HG03097 (cell line): ENCODE data around the gene SLC26A9.

Experiments used
- ATAC-seq: cut with Tn5 transposase; IDR thresholded peaks from one replicate; pipeline ENCODE4 v1.9.1; 2021; ENCODE audit not compliant: unreplicated experiment, low FRiP score

SLC26A9 gene, protein sequence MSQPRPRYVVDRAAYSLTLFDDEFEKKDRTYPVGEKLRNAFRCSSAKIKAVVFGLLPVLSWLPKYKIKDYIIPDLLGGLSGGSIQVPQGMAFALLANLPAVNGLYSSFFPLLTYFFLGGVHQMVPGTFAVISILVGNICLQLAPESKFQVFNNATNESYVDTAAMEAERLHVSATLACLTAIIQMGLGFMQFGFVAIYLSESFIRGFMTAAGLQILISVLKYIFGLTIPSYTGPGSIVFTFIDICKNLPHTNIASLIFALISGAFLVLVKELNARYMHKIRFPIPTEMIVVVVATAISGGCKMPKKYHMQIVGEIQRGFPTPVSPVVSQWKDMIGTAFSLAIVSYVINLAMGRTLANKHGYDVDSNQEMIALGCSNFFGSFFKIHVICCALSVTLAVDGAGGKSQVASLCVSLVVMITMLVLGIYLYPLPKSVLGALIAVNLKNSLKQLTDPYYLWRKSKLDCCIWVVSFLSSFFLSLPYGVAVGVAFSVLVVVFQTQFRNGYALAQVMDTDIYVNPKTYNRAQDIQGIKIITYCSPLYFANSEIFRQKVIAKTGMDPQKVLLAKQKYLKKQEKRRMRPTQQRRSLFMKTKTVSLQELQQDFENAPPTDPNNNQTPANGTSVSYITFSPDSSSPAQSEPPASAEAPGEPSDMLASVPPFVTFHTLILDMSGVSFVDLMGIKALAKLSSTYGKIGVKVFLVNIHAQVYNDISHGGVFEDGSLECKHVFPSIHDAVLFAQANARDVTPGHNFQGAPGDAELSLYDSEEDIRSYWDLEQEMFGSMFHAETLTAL

GRCh38 chr1:205943245-205943644, at the start of gene SLC26A9:
Gene SLC26A9 (minus strand): TSS chr1:205943456. CDS start chr1:205935820, 7,636 bp downstream.
- ATAC-seq, result no peak

DNA sequence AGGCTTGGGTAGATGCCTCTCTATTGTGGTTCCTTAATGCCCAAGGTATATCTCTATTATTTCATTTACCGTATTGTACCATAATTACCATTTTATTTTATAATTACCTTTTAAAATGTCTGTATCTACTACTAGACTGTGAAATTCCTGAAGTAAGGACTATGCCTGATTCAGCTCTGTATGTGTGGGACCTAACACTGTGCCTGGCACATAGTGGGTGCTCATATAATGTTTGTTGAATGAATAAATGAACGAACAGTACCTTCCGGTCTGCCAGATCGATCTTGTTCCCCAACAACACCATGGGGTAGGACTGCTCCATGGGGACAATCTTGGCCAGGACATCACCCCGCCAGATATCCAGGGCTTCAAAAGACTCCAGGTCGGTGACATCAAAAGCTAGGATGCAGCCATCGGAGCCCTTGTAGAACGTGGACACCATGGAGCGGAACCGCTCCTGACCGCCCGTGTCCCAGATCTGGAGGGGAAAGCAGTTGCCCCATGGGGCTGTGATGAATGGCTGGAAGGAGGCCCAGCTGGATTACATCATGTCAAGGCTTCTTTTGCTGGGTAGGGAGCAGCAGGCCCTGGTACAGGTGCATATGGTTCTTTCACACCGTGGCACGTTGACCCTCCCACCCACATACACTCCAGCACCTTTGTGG, 49.1 kb upstream of the SLC26A9 start:
- no peak for ATAC-seq

GRCh38 chr1:205991237-205991636, 48.0 kb upstream of the SLC26A9 start:
- no peak for ATAC-seq

- no peak for ATAC-seq
Measured at GRCh38 chr1:205990226-205990625, 47.0 kb upstream of the SLC26A9 start.

DNA sequence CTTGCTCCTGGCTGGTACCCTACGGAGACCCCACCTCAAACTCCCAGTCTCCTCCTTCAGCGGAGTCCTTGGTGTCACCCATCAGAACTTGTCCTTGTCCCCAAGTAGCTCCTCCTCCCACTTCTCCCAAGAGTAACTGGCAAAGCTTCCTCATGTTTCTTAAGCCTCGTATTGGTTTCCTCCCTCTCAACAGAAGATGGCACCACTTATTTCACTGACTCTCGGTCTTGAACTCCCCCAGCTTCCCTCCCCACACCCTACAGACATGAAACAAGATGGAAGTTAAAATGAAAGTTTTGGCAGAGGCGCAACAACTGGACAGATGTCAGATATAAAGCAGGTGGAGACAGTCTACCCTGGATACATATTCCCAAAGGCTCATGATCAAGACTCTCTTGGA, 46.5 kb upstream of the SLC26A9 start:
- ATAC-seq, result no peak

- ATAC-seq, result no peak
Measured at GRCh38 chr1:205988585-205988995, 45.3 kb upstream of the SLC26A9 start.

GRCh38 chr1:205986861-205987260, 43.6 kb upstream of the SLC26A9 start:
- no peak for ATAC-seq

DNA sequence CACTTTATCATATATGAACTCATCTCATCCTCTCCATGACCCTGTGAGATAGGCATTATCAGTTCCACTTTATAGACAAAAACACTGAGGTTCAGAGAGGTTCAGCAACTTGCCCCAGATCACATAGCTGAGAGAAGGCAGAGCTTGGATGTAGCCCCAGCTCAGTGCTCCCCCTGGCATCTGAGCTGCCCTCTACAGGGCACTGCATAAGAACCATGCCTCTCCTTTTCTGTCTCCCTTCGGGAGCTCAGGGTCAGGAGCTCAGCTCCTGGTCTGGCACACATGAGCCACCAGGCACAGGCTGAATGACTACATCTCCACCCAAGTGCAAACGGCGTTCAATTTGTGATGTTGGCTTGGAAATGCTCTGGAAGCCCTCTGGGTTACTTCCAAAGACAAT, 43.0 kb upstream of the SLC26A9 start:
- no peak for ATAC-seq

DNA sequence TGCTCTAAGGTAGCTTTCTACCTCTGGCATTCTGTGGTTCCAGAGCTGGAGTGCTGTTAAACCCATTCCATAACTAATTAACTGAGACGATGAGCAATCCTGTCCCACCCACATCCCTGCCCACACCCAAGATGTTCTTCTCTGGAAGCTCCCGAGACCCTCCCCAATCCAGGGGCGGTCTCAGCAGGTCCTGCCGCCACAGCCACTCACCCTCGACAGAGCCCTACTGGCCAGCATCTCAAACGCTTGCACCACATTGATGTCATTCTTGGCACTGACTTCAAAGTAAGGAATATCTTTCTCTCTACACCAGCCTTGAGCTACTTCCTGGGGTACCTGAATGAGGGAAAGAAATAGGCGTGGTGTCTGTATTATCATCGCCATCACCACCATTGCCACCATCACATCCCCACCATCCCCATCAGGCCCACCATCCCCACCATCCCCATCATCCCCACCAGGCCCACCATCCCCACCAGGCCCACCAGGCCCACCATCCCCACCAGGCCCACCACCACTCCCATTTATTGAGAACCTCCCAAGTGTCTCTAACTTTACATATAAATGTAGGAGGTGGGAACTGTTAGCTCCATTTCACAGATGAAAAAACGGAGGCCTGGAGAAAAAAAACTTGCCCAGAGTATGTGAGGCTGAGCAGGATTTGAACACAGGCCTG, 42.2 kb upstream of the SLC26A9 start:
- no peak for ATAC-seq

DNA sequence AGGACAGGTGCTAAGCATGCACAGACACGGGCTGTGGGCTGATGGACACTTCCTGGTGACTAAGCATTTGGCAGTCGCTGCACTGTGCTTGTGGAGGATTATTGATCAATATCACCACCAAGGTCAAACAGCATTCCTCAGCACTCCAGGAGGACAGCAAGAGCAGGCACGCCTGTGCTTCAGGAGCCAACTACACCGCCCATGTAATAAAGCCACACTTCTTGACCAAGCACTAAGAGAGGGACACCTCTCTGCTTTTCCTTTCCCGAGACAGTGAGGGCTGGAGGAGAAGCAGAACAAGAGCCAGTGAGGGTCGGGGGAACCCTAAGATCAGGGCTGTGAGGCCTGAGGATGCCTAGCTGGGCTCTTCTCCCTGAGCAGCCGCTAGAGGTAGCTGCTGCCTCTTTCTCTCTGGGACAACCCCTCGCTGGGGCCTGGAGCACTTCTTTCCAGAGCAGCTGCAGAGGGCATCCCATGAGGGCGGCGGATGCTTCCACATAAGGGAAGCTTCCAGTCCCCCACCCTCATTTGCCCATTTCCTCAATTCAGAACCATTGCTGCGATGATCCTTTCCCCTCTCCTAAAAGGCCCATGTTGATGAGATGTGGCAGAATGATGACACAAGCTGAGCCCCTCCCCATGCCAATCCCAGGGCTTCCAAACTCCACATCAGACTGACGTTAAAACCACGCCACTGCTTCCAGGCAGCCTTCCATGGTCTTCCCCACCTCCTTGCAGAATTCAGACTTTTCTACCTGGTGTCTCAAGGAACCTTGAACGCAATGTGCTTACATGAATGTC, 40.9 kb upstream of the SLC26A9 start:
- no peak for ATAC-seq

DNA sequence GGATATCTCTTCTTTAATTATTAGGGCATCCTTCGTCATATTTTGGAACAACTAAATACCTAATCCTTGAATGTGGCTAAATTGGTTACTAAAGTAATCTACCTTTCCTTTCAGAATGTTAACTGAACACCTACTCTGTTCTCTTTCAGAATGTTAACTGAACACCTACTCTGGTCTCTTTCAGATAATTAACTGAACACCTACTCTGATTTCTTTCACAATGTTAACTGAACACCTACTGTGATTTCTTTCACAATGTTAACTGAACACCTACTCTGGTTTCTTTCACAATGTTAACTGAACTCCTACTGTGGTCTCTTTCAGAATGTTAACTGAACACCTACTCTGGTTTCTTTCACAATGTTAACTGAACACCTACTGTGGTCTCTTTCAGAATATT, 38.0 kb upstream of the SLC26A9 start:
- ATAC-seq, result no peak

- ATAC-seq, result no peak
Measured at GRCh38 chr1:205980237-205980870, 37.1 kb upstream of the SLC26A9 start.

DNA sequence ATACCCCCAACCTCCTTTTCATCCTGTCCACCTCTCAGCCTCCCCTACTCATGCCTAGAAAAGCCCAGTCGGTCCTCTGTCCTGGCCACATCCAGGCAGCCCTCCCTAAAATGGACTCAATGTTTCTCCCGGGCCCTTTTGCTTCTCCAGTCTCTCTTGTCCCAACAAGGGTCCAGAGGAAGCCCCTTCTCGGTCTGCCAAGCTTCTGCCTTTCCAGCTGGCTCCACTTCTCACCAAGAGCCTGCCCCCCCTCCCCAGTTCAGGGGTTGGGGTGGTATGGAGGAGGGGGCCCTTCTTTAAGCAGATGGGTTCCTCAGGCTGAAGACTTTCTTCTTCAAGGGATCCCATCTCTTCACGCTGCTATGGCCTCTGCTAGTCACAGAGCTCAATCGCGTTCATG, 36.0 kb upstream of the SLC26A9 start:
- ATAC-seq, result no peak

GRCh38 chr1:205978676-205979075, 35.4 kb upstream of the SLC26A9 start:
- no peak for ATAC-seq

DNA sequence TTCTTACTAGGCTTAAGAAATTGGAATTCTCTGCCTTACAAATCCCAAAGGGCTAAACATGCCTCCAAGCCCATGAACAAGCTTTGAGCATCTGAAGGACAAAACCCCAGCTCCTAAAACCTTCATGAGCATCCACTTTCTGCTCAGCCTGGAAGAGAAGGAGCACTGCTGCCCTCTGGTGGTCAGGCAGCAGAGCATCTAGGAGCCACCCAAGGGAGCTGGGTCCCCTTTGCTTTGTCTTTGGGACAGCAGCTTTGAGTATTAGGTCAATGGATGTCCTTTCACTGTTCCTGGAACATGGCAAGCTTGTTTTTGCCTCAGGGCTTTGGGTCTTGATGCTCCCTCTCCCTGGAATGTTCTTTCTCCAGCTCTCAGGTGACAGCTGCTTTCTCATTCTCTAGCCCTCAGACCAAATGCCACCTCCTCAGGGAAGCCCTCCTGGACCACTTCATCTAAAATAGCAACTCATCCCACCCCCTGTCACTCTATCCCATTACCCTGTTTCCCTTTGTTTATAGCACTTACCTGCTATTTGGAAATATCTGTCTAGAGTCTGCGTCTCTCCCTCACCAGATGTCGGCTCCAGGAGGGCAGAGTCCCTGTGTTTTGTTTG, 34.3 kb upstream of the SLC26A9 start:
- no peak for ATAC-seq

- no peak for ATAC-seq
Measured at GRCh38 chr1:205976708-205977401, 33.6 kb upstream of the SLC26A9 start.

- ATAC-seq, result no peak
Measured at GRCh38 chr1:205976036-205976435, 32.8 kb upstream of the SLC26A9 start.

GRCh38 chr1:205975387-205975998, 32.2 kb upstream of the SLC26A9 start:
- no peak for ATAC-seq
